Astrocyte of the hippocampus (primary cell): Measurements from ENCODE around the gene CPPED1.
"Not testable (repeated sequence)": the region's sequence is repeated elsewhere in the genome, so short reads cannot be mapped to it uniquely, and the experiment has no call there.

Experiments
- DNase-seq: peaks from one replicate; pipeline ENCODE4 v3.0.0; 2011; ENCODE audit warnings: low read depth, low spot score

Gene CPPED1

DNA sequence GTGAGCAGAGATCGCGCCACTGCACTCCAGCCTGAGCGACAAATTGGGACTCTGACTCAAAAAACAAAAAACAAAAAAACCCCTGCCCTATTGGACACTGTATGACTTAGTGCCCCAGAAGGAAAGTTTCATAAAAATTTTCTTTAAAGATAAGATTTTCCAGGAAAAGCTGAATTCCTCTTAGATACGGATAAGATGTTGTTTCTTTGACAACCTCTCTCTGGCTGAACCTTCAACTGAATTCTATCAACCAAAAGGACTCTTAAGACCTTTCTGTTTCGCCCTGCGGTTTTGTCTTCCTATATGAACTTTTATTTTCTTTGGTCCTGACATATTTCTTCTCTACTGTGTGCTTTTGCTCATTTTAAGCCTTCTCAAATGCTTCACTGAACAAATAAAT lies 35.8 kb downstream of the CPPED1 start:
- DNase-seq = no peak

DNA sequence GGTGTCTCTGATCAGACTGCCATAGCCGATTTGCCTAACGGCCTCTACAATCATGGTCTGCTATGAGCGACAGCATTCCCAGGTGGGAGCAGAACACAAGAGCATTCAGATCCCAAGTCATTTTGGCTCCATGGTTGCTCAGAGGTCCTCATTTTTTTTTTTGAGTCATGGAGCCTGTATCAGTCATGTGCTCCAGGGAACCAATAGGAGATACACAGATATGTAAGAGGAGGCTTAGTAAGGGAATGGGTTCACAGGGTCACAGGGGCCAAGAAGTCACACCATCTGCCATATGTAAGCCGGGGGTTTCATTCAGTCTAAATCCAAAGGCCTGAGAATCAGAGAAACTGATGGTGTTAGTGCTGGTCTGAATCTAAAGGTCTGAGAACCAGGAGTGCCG lies 36.8 kb downstream of the CPPED1 start:
- no peak for DNase-seq

DNA sequence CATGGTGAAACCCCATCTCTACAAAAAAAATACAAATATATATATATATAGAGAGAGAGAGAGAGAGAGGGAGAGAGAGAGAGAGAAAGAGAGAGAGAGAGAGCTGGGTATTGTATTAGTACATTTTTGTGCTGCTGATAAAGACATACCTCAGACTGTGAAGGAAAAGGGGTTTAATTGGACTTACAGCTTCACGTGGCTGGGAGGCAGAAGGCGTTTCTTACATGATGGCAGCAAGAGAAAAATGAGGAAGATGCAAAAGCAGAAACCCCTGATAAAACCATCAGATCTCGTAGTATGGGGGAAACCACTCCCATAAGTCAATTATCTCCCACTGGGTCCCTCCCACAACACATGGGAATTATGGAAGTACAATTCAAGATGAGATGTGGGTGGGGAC lies 37.5 kb downstream of the CPPED1 start:
- not testable (repeated sequence) for DNase-seq

GRCh38 chr16:12764813-12765488 lies 38.7 kb downstream of the CPPED1 start:
- DNase-seq = no peak

DNA sequence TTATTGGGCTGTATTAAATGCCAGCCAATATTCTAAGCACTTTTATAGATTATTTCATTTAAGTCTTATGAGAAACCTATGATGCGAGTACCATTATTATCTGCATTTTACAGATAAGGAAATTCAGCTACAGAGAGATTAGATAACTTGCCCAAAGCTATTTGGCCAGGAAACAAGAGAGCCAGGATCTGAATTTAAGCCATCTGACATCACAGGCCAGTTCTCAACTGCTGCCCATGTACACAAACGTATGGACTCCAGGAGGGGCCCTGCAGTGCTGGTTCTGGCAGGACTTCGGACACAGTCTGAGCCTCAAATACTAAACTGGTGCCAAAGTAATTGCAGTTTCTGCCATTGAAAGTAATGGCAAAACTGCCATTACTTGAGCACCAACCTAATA lies 40.2 kb downstream of the CPPED1 start:
- DNase-seq = peak; percentile 25

DNA sequence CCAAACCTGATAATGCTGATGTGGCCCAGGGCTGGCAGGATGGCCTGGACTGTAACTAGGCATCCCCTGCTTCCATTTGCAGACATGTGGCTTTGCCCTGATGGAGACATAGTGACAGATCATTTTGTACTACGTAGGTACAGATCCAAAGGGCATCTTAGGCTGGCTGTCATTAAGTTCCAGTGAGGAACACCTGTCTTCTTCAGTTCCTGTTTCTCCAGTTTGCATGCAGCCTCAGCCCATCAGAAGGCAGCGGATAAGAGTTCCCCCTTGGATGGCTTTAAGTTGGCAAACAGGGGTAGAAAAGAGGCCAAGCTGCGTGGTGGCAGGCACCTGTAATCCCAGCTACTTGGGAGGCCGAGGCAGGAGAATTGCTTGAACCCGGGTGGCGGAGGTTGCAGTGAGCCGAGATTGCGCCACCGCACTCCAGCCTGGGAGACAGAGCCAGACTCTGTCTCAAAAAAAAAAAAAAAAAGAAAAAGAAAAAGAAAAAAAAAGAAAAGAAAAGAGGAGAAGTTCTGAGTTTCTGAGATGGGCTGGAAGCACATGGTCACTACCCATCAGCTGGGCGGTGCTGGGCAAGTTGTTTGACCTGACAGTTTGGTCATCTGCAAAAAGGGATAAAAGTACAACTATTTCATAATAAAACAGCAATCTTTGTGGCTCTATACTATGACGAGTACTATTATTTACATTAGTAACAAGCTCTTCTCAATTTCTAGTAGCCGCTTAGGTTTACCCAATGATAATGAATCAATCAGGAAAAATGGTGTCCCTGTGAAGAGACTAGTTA lies 42.7 kb downstream of the CPPED1 start:
- DNase-seq = no peak

- no peak for DNase-seq
These were observed 44.8 kb downstream of the CPPED1 start for GRCh38 chr16:12758670-12759558.

DNA sequence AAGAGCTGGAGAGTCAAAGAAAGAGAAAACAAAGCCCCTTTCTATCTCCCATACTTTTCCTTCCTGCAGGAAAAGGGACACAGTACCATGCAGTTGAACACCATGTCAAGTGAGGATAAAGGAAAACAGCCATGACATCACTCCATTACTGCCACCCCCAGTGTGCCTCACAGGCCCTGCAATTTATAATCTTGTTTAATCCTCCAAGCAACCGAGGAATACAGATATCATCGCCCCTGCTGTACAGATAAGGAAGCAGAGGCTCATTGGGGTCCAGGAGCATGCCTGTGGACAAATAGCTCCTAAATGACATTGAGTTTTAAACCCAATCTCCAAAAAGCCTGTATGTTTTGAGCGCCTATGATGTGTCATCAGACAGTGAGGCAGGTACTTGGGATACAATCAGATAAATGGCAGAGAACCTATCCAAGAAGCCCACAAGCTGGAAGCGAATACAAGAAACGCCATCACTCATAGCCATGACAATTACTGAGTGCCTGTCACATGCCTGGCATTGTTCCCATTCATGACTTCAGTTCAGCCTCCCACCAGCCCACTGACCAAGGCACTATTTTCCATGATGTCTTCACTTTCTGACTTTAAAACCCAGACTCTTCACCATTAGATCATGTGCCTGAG lies 45.5 kb downstream of the CPPED1 start:
- DNase-seq = peak; percentile 37

DNA sequence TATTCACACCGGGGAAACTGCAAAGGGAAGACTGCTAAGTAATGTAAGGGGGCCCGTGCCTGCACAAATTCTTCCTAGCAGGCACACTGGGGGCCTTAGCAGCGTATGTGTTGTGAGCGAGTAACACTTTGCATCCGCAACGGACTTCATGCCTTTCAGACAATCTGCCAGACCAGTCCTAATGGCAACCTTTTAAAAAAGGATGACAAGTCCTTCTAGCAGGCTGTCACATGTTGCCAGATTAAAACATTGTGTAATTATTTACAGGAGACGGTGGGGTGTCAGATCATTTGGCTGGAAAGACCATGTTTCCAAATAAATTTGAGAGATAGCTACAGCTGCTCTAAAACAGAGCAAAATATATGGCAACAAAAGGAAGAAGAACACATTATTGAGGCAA lies 46.1 kb downstream of the CPPED1 start:
- no peak for DNase-seq

GRCh38 chr16:12754824-12755543 lies 48.7 kb downstream of the CPPED1 start:
- no peak for DNase-seq

GRCh38 chr16:12753203-12754023 lies 50.3 kb downstream of the CPPED1 start:
- DNase-seq = no peak

DNA sequence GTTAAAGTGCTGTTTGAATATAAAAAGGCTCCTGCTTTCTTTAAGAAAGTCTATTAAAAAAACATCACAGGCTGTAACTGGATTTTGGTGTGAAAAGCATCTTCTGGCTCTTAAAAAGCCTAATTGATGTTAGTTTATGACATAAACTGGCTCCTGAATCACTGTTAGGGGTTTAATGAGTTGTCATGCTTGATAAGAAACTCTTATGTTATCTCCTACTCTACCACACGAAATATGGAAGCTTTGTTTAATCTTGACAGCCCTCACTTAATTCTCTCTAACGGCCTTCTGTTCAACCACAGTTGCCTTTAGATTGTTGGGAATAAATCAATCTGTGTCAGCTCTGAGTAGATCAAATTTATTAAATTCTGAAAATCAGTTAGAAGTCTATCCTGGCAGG lies 51.5 kb downstream of the CPPED1 start:
- DNase-seq = no peak

DNA sequence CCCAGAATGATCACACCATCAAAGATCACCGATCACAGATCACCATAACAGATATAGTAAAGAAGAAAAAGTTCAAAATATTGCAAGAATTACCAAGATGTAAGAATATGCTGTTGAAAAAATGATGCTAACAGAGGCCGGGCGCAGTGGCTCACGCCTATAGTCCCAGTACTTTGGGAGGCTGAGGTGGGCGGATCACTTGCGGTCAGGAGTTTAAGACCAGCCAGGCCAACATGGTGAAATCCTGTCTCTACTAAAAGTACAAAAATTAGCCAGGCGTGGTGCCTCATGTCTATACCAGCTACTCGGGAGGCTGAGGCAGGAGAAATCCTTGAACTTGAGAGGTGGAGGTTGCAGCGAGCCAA lies 53.2 kb downstream of the CPPED1 start:
- DNase-seq = no peak

DNA sequence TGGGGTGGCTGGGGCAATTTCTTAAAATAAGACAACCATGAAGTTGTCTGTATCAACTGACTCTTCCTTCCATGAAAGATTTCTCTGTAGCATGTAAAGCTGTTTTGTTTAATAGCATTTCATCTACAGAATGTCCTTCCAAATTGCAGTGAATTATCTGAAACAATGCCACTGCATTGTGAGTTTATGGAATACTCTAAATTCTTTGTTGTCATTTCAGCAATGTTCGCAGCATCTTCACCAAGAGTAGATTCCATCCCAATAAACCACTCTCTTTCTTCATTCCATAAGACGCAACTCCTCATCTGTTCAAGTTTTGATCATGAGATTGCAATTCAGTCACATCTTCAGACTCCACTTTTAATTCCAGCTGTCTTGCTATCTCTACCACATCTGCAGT lies 54.6 kb downstream of the CPPED1 start:
- no peak for DNase-seq

DNA sequence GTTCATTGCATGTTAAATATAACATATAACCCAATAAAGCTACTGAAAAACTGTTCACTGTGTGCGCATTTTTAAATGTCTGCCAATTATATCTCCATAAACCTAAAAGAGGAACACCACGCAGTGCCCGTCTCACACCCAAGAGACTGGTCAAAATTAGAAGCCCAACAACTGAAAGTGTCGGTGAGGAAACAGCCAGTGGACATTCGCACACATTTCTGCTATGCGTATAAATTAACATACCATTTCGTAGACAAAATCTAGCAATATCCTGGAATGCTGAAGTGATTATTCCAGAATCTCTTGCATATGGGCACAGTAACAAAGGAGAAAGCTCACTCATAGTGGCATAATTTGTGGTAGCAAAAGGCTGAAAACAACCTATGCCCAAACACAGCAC lies 55.9 kb downstream of the CPPED1 start:
- no peak for DNase-seq

GRCh38 chr16:12747261-12747660 lies 56.4 kb downstream of the CPPED1 start:
- no peak for DNase-seq

- DNase-seq = no peak
These were observed 58.8 kb downstream of the CPPED1 start for GRCh38 chr16:12744860-12745259.

DNA sequence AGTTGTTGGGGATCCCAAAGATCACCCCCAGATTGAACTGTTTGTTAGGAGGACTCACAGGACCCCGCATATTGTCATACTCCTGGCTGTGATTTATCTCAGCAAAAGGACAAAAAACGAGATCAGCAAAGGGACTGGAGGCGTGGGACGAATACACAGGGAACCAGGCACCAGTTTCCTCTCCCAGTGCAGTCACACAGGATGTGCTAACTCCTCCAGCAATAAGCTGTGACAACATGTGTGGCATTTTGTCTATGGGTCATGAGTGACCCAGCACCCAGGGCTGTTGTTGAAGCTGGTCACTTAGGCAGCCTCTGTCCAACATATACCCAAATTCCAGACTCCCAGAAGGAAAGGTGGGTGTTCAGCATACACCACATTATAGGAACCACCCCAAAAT lies 60.9 kb downstream of the CPPED1 start:
- DNase-seq = no peak

DNA sequence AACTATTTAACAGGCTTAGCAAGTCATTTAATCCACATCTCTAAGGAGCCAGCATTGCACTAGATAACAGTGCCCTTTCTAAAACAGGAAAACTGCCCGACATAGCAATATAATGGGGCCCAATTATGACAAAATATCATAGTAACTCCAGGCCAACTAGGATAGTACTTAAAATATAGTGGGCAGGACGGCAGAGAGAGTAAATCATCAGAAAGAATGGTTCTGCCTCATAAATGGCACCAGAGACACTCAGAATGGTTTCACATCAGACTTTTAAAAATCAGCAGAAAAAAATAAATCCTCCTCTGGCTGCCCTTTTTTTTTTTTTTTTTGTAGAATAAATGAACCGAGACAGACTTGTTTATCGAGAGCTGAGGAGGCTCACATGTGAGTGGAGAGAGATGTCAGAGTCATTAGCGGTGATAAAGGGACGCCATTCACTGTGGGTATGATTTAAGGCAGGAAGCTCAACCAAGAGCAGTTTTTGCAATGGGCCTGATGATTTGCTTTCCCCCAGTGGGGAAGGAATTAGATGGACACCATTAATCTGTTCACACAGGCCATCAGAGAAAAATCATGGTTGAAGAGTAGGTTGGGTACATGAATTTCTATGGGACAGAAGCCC lies 62.6 kb downstream of the CPPED1 start:
- no peak for DNase-seq

- DNase-seq = no peak
These were observed 63.9 kb downstream of the CPPED1 start for GRCh38 chr16:12739738-12740137.
